C4-2B (cell line): ENCODE measurements around the gene PSPN.
"Not testable (repeated sequence)": the region's sequence is repeated elsewhere in the genome, so short reads cannot be mapped to it uniquely, and the experiment has no call there.

ENCODE experiments used
- H3K27ac ChIP-seq: fragments of 450-650 bp; 2 replicates; pipeline ENCODE4 v1.5.1; 2017
- CTCF ChIP-seq: fragments of 450-650 bp; conservative IDR thresholded peaks from 2 replicates; pipeline ENCODE4 v1.5.1; 2017; ENCODE audit warnings: mild to moderate bottlenecking
- ZFX ChIP-seq: fragments of 450-650 bp; IDR thresholded peaks from 2 replicates; pipeline ENCODE4 v1.6.1; 2017

Gene PSPN

GRCh38 chr19:6374161-6374709, 1.5 kb downstream of the PSPN start:
- H3K27ac ChIP-seq = peak overlapping the region; percentile 98
- TF ChIP-seq ZFX (no peak), CTCF (no peak)

- TF ChIP-seq CTCF (no peak), ZFX (no peak)
- H3K27ac ChIP-seq = peak overlapping the region; percentile 98
These were observed 2.0 kb downstream of the PSPN start for GRCh38 chr19:6373813-6374108.

- H3K27ac ChIP-seq = peak overlapping the region; percentile 98
These were observed 2.5 kb downstream of the PSPN start for GRCh38 chr19:6373096-6373812.

GRCh38 chr19:6372594-6373095, 3.1 kb downstream of the PSPN start, which contains the start of gene ALKBH7:
Gene ALKBH7, plus strand, starts transcription at chr19:6372794. Its CDS starts 27 bp downstream, at chr19:6372821.
- peak; percentile 36; the same call in 1 of the 2 replicates for TF ChIP-seq ZFX
- no peak for TF ChIP-seq CTCF
- peak within 1 kb of the TSS; percentile 98 for H3K27ac ChIP-seq

More at GRCh38 chr19:6373096-6373812, 2.5 kb downstream of the PSPN start:
- TF ChIP-seq CTCF = no peak
- TF ChIP-seq ZFX = no peak

GRCh38 chr19:6364353-6364752, 11.4 kb downstream of the PSPN start:
- H3K27ac ChIP-seq = no peak overlapping the region
- TF ChIP-seq ZFX (no peak), CTCF (no peak)

- peak overlapping the region; percentile 88 for H3K27ac ChIP-seq
- TF ChIP-seq CTCF (no peak), ZFX (no peak)
These were observed 13.4 kb downstream of the PSPN start for GRCh38 chr19:6362351-6362801.

- peak overlapping the region; percentile 88 for H3K27ac ChIP-seq
These were observed 13.7 kb downstream of the PSPN start for GRCh38 chr19:6362027-6362350.

GRCh38 chr19:6360857-6361216, 14.9 kb downstream of the PSPN start:
- H3K27ac ChIP-seq = peak overlapping the region; percentile 88

More at GRCh38 chr19:6362027-6362350, 13.7 kb downstream of the PSPN start:
- TF ChIP-seq CTCF (no peak), ZFX (no peak)

GRCh38 chr19:6360445-6360844, 15.3 kb downstream of the PSPN start:
- not testable (repeated sequence) for H3K27ac ChIP-seq
